GM12878 (cell line): ENCODE measurements around the gene METRN. TPM values are rescaled to one million over a fixed set of nuclear protein-coding genes. Genes with fewer than 3 reads are reported as not detected.

Source experiments
- ATAC-seq: fragments of 200-7000 bp; cut with Tn5 transposase; 3 replicates; pipeline ENCODE4 v1.9.1; 2020; ENCODE audit warnings: mild to moderate bottlenecking, moderate library complexity
- BruUV-seq: library from RNA; stranded (reverse); fragments of 400-500 nt; replicated peaks from 2 replicates; lab custom pipeline; 2021; lab: Mats Ljungman, UMichigan
- CTCF ChIA-PET: fragments of 300-600 bp; sonication (Branson Sonifier 250); formaldehyde crosslinking; extraction: SDS; loops from one replicate; lab custom pipeline; 2021; ENCODE audit warnings: inconsistent platforms; lab: Yijun Ruan, JAX
- POLR2A ChIA-PET: fragments of 350-600 bp; formaldehyde crosslinking; extraction: SDS; loops from one replicate; lab custom pipeline; 2021; ENCODE audit warnings: inconsistent platforms; lab: Charles Lee
- RAD21 ChIA-PET: fragments of 300-600 bp; sonication (Branson Sonifier 250); formaldehyde crosslinking; loops from one replicate; lab custom pipeline; 2023; ENCODE audit warnings: antibody characterized with exemption; ENCODE audit not compliant: unreplicated experiment; lab: Charles Lee
- SMC1A ChIA-PET: fragments of 300-600 bp; sonication (Branson Sonifier 250); formaldehyde crosslinking; loops from one replicate; lab custom pipeline; 2023; ENCODE audit not compliant: unreplicated experiment, uncharacterized antibody; lab: Charles Lee
- DNase-seq: peaks from one replicate; pipeline ENCODE4 v3.0.0-alpha.2; 2011; ENCODE audit warnings: low read depth, low spot score
- FAIRE-seq: peaks from 3 replicates; lab custom pipeline; 2011; peaks lifted over from hg19 to GRCh38; lab: Jason Lieb, UNC
- H2AFZ ChIP-seq: 2 replicates; pipeline ENCODE4 v1.6.0; 2011; ENCODE audit warnings: low read depth, low read length, control low read depth; ENCODE audit not compliant: control insufficient read depth
- H3K27ac ChIP-seq: 2 replicates; pipeline ENCODE4 v1.5.1; 2011; ENCODE audit warnings: control low read depth; ENCODE audit not compliant: control insufficient read depth, insufficient read depth
- H3K27me3 ChIP-seq, 2 experiments: replicated peaks in 1 of 2; 2 replicates each; pipeline versions ENCODE4 v1.6.0 to v1.6.1; 2011; ENCODE audit warnings: low read length in 1 of 2; ENCODE audit not compliant: control insufficient read depth in 2 of 2, insufficient read depth in 2 of 2
- H3K36me3 ChIP-seq, 2 experiments: 2 replicates each; pipeline ENCODE4 v1.5.1; 2011; ENCODE audit warnings: low read length in 1 of 2; ENCODE audit not compliant: control insufficient read depth in 2 of 2, insufficient read depth in 2 of 2
- H3K4me1 ChIP-seq: 2 replicates; pipeline ENCODE4 v1.6.1; 2011; ENCODE audit warnings: mild to moderate bottlenecking, low read length, moderate library complexity, mixed read lengths; ENCODE audit not compliant: control insufficient read depth, insufficient read depth
- H3K4me2 ChIP-seq: 2 replicates; pipeline ENCODE4 v1.6.0; 2011; ENCODE audit warnings: control low read depth; ENCODE audit not compliant: control insufficient read depth, insufficient read depth
- H3K4me3 ChIP-seq: fragments of 200-600 bp; sonication (generic); 2 replicates; pipeline ENCODE4 v1.5.1; 2016
- H3K79me2 ChIP-seq: 2 replicates; pipeline ENCODE4 v1.6.0; 2011; ENCODE audit warnings: low read length; ENCODE audit not compliant: control insufficient read depth, insufficient read depth
- H3K9ac ChIP-seq: 2 replicates; pipeline ENCODE4 v1.8.0; 2011; ENCODE audit warnings: low read length, control low read depth, mixed read lengths; ENCODE audit not compliant: control insufficient read depth, insufficient read depth
- H3K9me3 ChIP-seq: replicated peaks from 3 replicates; pipeline ENCODE4 v1.5.1; 2011; ENCODE audit warnings: mild to moderate bottlenecking, low read length; ENCODE audit not compliant: control insufficient read depth, insufficient read depth
- H4K20me1 ChIP-seq: 2 replicates; pipeline ENCODE4 v1.6.0; 2011; ENCODE audit not compliant: control insufficient read depth, insufficient read depth
- CEBPB ChIP-seq, 2 experiments: fragments of 150-350 bp in 1 of 2; IDR thresholded peaks; 2 replicates each; pipeline ENCODE4 v1.6.1; 2012 to 2014; ENCODE audit warnings: low read depth in 2 of 2, low read length in 2 of 2, borderline replicate concordance in 1 of 2, inconsistent platforms in 1 of 2
- EZH2 ChIP-seq: IDR thresholded peaks from 2 replicates; pipeline ENCODE4 v1.6.1; 2012; ENCODE audit warnings: low read depth, mild to moderate bottlenecking, control low read depth, inconsistent platforms, low read length, borderline replicate concordance; ENCODE audit not compliant: control insufficient read depth
- HDAC6 ChIP-seq: fragments of 200-600 bp; sonication (generic); IDR thresholded peaks from one replicate; pipeline ENCODE4 v1.8.0; 2017; ENCODE audit warnings: antibody characterized with exemption; ENCODE audit not compliant: unreplicated experiment
- IKZF1 ChIP-seq: fragments of 450-650 bp; conservative IDR thresholded peaks from 2 replicates; pipeline ENCODE4 v1.6.1; 2017; ENCODE audit warnings: antibody characterized with exemption, mild to moderate bottlenecking
- JUNB ChIP-seq: IDR thresholded peaks from 2 replicates; pipeline ENCODE4 v1.6.1; 2016; ENCODE audit warnings: antibody characterized with exemption, mild to moderate bottlenecking
- MTA3 ChIP-seq: IDR thresholded peaks from 2 replicates; pipeline ENCODE4 v1.6.1; 2012; ENCODE audit warnings: low read length, inconsistent platforms, borderline replicate concordance
- NFIC ChIP-seq: IDR thresholded peaks from 2 replicates; pipeline ENCODE4 v1.6.1; 2012; ENCODE audit warnings: low read depth, mild to moderate bottlenecking, inconsistent platforms, low read length, moderate library complexity
- SMC3 ChIP-seq: IDR thresholded peaks from 2 replicates; pipeline ENCODE4 v1.6.1; 2011; ENCODE audit warnings: low read length, improper control_type of control experiment, borderline replicate concordance
- TBL1XR1 ChIP-seq: IDR thresholded peaks from 2 replicates; pipeline ENCODE4 v1.6.1; 2012; ENCODE audit warnings: low read depth, low read length, improper control_type of control experiment
- TCF7 ChIP-seq: IDR thresholded peaks from 2 replicates; pipeline ENCODE4 v1.6.1; 2014; ENCODE audit warnings: antibody characterized with exemption, borderline replicate concordance
- ZNF207 ChIP-seq: fragments of 450-650 bp; IDR thresholded peaks from 2 replicates; pipeline ENCODE4 v1.6.1; 2014; ENCODE audit warnings: antibody characterized with exemption, mild to moderate bottlenecking, borderline replicate concordance
- ZNF217 ChIP-seq: fragments of 450-650 bp; IDR thresholded peaks from 2 replicates; pipeline ENCODE4 v1.6.1; 2017; ENCODE audit warnings: antibody characterized with exemption, mild to moderate bottlenecking
- WGBS: methylation state at CpG from one replicate; pipeline ENCODE4 v1.1.6; 2016; ENCODE audit warnings: low lambda C conversion rate; ENCODE audit not compliant: insufficient replicate concordance, insufficient coverage; ENCODE audit errors: missing lambda C conversion rate; 5-methylcytosine and 5-hydroxymethylcytosine counted together
- in situ Hi-C: fragments of 300-500 bp; cut with MboI; formaldehyde crosslinking; loops from 9 replicates; pipeline ENCODE4 v1.14.3; 2018; ENCODE audit warnings: mixed read lengths
- intact Hi-C: fragments of 100-400 bp; cut with micrococcal nuclease; formaldehyde crosslinking; loops from one replicate; pipeline ENCODE4 v1.14.2; 2022; ENCODE audit not compliant: unreplicated experiment
- polyA plus RNA-seq, 11 experiments: library from polyadenylated mRNA; depleted of rRNA in 4 of 11; unstranded in 6 of 11; stranded (reverse) in 5 of 11; fragments of >200 nt; fragmentation: Nextera tagmentation in 4 of 11; fragmentation: Illumina TruSeq in 1 of 11; extraction: Ambion mirVana in 4 of 11; extraction: Trizol in 1 of 11; gene quantifications; 1 replicate in 1 of 11; 2 replicates in 10 of 11; pipeline versions ENCODE4 v1.2.1 to v1.2.3, GENCODE V29; 2011 to 2016; ENCODE audit warnings: inconsistent platforms in 2 of 11, missing spikeins in 2 of 11, low read depth in 1 of 11
- total RNA-seq, 4 experiments: library from RNA; depleted of rRNA in 3 of 4; stranded (reverse); fragments of >200 nt in 3 of 4; fragmentation: Illumina TruSeq in 1 of 4; extraction: Trizol in 1 of 4; gene quantifications; 2 replicates each; pipeline versions ENCODE4 v1.2.1 to v1.2.3, GENCODE V29; 2013 to 2021
- TF ChIP-seq, protein P1 (sequence below): fragments of 450-650 bp; formaldehyde crosslinking; IDR thresholded peaks from 2 replicates; pipeline ENCODE4 v1.4.0; 2020; ENCODE audit warnings: mild to moderate bottlenecking, moderate library complexity
- TF ChIP-seq, protein P2 (sequence below), 3 experiments: IDR thresholded peaks in 2 of 3; conservative IDR thresholded peaks in 1 of 3; 2 replicates each; pipeline ENCODE4 v1.5.1; 2011; ENCODE audit warnings: low read depth in 3 of 3, low read length in 3 of 3, mild to moderate bottlenecking in 3 of 3, control low read depth in 2 of 3, moderate library complexity in 2 of 3, inconsistent platforms in 1 of 3, mixed read lengths in 1 of 3; ENCODE audit not compliant: control insufficient read depth in 2 of 3, insufficient read depth in 1 of 3; ENCODE audit errors: extremely low read depth in 1 of 3
- TF ChIP-seq, protein P3 (sequence below): fragments of 450-650 bp; IDR thresholded peaks from 2 replicates; pipeline ENCODE4 v1.6.1; 2017; ENCODE audit warnings: borderline replicate concordance

METRN gene
- total and polyA plus RNA-seq, 10 of the 15 experiments (the other 5 are each of a cell fraction or from before 2014, with no cell fraction given) = 0.11 to 12.8 (median 1.1) TPM; not detected in 1

GRCh38 chr16:724188-725040 lies 9.5 kb downstream of the METRN start (continued):
- TF ChIP-seq, protein P1, sequence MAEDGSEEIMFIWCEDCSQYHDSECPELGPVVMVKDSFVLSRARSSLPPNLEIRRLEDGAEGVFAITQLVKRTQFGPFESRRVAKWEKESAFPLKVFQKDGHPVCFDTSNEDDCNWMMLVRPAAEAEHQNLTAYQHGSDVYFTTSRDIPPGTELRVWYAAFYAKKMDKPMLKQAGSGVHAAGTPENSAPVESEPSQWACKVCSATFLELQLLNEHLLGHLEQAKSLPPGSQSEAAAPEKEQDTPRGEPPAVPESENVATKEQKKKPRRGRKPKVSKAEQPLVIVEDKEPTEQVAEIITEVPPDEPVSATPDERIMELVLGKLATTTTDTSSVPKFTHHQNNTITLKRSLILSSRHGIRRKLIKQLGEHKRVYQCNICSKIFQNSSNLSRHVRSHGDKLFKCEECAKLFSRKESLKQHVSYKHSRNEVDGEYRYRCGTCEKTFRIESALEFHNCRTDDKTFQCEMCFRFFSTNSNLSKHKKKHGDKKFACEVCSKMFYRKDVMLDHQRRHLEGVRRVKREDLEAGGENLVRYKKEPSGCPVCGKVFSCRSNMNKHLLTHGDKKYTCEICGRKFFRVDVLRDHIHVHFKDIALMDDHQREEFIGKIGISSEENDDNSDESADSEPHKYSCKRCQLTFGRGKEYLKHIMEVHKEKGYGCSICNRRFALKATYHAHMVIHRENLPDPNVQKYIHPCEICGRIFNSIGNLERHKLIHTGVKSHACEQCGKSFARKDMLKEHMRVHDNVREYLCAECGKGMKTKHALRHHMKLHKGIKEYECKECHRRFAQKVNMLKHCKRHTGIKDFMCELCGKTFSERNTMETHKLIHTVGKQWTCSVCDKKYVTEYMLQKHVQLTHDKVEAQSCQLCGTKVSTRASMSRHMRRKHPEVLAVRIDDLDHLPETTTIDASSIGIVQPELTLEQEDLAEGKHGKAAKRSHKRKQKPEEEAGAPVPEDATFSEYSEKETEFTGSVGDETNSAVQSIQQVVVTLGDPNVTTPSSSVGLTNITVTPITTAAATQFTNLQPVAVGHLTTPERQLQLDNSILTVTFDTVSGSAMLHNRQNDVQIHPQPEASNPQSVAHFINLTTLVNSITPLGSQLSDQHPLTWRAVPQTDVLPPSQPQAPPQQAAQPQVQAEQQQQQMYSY = no peak
- TF ChIP-seq TBL1XR1 = no peak
- no peak for TF ChIP-seq CEBPB (IDR thresholded peaks at IDR 0.05; ENCODE audit: borderline replicate concordance in 1 of 2, low read depth in 2 of 2, low read length in 2 of 2)

GRCh38 chr16:725041-725376 lies 10.1 kb downstream of the METRN start:
- POLR2A ChIA-PET = interaction anchor here (6.3 kb wide), 1 partner anchor 13 kb away, joined by 60 read pairs; the partner anchor contains the start of gene CIAO3
- SMC1A ChIA-PET = interaction anchor here (1.7 kb wide), 2 partner anchors 10 to 13 kb away, joined by 3 to 5 read pairs; partner anchors contain the start of gene METRN
- H3K4me1 ChIP-seq = peaks cover 14% of the 10 kb centered on the region
- H3K27ac ChIP-seq = no peak overlapping the region
- intact Hi-C loops = no loop called here
- no peak overlapping the region for H3K9ac ChIP-seq
- no peaks in the 10 kb centered on the region for H4K20me1 ChIP-seq
- CTCF ChIA-PET = interaction anchor here (1.0 to 1.7 kb wide), 2 partner anchors 13 to 15 kb away, joined by 3 to 5 read pairs; no protein-coding TSS in a partner anchor
- H3K4me2 ChIP-seq = no peak overlapping the region
- H3K36me3 ChIP-seq = no peaks in the 10 kb centered on the region; a peak in 1 of 4 replicates
- WGBS = 73% methylated on average over 7 of the region's 7 CpGs
- H3K27me3 ChIP-seq = no peaks in the 10 kb centered on the region
- BruUV-seq = no TSS peak
- FAIRE-seq (no peak), ATAC-seq (no peak), DNase-seq (no peak)
- RAD21 ChIA-PET = interaction anchor here (0.5 to 2.3 kb wide), 2 partner anchors 12 to 13 kb away, joined by 3 to 6 read pairs; no protein-coding TSS in a partner anchor
- in situ Hi-C loops = no loop called here
- H3K9me3 ChIP-seq = no peaks in the 10 kb centered on the region
- H2AFZ ChIP-seq = no peak overlapping the region
- no peak overlapping the region for H3K4me3 ChIP-seq
- H3K79me2 ChIP-seq = no peaks in the 10 kb centered on the region; the same call in none of the 2 replicates
- TF ChIP-seq, protein P2, sequence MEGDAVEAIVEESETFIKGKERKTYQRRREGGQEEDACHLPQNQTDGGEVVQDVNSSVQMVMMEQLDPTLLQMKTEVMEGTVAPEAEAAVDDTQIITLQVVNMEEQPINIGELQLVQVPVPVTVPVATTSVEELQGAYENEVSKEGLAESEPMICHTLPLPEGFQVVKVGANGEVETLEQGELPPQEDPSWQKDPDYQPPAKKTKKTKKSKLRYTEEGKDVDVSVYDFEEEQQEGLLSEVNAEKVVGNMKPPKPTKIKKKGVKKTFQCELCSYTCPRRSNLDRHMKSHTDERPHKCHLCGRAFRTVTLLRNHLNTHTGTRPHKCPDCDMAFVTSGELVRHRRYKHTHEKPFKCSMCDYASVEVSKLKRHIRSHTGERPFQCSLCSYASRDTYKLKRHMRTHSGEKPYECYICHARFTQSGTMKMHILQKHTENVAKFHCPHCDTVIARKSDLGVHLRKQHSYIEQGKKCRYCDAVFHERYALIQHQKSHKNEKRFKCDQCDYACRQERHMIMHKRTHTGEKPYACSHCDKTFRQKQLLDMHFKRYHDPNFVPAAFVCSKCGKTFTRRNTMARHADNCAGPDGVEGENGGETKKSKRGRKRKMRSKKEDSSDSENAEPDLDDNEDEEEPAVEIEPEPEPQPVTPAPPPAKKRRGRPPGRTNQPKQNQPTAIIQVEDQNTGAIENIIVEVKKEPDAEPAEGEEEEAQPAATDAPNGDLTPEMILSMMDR (IDR thresholded peaks at IDR 0.05 in 2 of 3, conservative IDR thresholded peaks at IDR 0.05 in 1 of 3; ENCODE audit: control insufficient read depth in 2 of 3, extremely low read depth in 1 of 3, insufficient read depth in 1 of 3, low read depth in 3 of 3, low read length in 3 of 3) = no peak
- TF ChIP-seq TCF7 = no peak
- no peak for TF ChIP-seq SMC3
- no peak for TF ChIP-seq EZH2
- TF ChIP-seq, protein P3, sequence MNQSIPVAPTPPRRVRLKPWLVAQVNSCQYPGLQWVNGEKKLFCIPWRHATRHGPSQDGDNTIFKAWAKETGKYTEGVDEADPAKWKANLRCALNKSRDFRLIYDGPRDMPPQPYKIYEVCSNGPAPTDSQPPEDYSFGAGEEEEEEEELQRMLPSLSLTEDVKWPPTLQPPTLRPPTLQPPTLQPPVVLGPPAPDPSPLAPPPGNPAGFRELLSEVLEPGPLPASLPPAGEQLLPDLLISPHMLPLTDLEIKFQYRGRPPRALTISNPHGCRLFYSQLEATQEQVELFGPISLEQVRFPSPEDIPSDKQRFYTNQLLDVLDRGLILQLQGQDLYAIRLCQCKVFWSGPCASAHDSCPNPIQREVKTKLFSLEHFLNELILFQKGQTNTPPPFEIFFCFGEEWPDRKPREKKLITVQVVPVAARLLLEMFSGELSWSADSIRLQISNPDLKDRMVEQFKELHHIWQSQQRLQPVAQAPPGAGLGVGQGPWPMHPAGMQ = no peak
- no peak for TF ChIP-seq NFIC
- no peak for TF ChIP-seq JUNB
- TF ChIP-seq ZNF207 = no peak
- no peak for TF ChIP-seq HDAC6
- no peak for TF ChIP-seq MTA3
- no peak for TF ChIP-seq ZNF217
- no peak for TF ChIP-seq IKZF1
